Breast epithelium (tissue), 3 donors: ENCODE measurements around the gene GFOD1.

Experiments used
- CTCF ChIP-seq, 3 donors: fragments of 450-650 bp; IDR thresholded peaks; one replicate each; pipeline ENCODE4 v1.5.1; 2016 to 2017; ENCODE audit warnings: antibody characterized with exemption in 3 of 3, mild to moderate bottlenecking in 3 of 3, moderate library complexity in 3 of 3
- POLR2A ChIP-seq: fragments of 450-650 bp; IDR thresholded peaks from one replicate; pipeline ENCODE4 v1.6.1; 2016; ENCODE audit warnings: antibody characterized with exemption, mild to moderate bottlenecking, moderate library complexity
- POLR2AphosphoS5 ChIP-seq, 3 donors: sonication (generic); formaldehyde crosslinking; IDR thresholded peaks; one replicate each; pipeline ENCODE4 v1.6.1; 2017; ENCODE audit warnings: antibody characterized with exemption in 3 of 3

GRCh38 chr6:13461805-13462204 is 25.6 kb downstream of the GFOD1 start:
- TF ChIP-seq CTCF (IDR thresholded peaks at IDR 0.05) (no peak), POLR2AphosphoS5 (IDR thresholded peaks at IDR 0.05) (no peak), POLR2A (no peak)
